ENCODE data around the gene OSBPL9.

- TF ChIP-seq CTCF (IDR thresholded peaks at IDR 0.05; ENCODE audit: low read length), result no peak
- no peak for TF ChIP-seq EZH2 (optimal IDR thresholded peaks at IDR 0.05; ENCODE audit: low read depth, low read length)
- no peak for TF ChIP-seq EZH2phosphoT487 (IDR thresholded peaks at IDR 0.05; ENCODE audit: low read length)
Measured at GRCh38 chr1:51735746-51736254, 118.9 kb downstream of the OSBPL9 start.

Data from MM.1S (cell line).